T-helper 1 cell treated with Interleukin-12 subunit alpha and Interleukin-12 subunit beta and Interleukin-4 antibody, amounts not matched to agents 30 μg/mL and 1 μg/mL, for 36 hours (primary cell): ENCODE data around the gene LPCAT1.

Experiments used
- H3K27ac Mint-ChIP-seq: one replicate; pipeline ENCODE4 v1.8.0; 2021; ENCODE audit warnings: mild to moderate bottlenecking, mixed read lengths
- H3K27me3 Mint-ChIP-seq: one replicate; pipeline ENCODE4 v1.8.0; 2021; ENCODE audit warnings: low read depth, mixed read lengths
- H3K36me3 Mint-ChIP-seq: one replicate; pipeline ENCODE4 v1.8.0; 2021; ENCODE audit warnings: low read depth, mixed read lengths
- H3K4me1 Mint-ChIP-seq: one replicate; pipeline ENCODE4 v1.8.0; 2021; ENCODE audit warnings: low read depth, mixed read lengths
- H3K4me3 Mint-ChIP-seq: one replicate; pipeline ENCODE4 v1.8.0; 2021; ENCODE audit warnings: mild to moderate bottlenecking, moderate library complexity, mixed read lengths
- H3K9me3 Mint-ChIP-seq: one replicate; pipeline ENCODE4 v1.8.0; 2021; ENCODE audit warnings: mixed read lengths

LPCAT1 gene

DNA sequence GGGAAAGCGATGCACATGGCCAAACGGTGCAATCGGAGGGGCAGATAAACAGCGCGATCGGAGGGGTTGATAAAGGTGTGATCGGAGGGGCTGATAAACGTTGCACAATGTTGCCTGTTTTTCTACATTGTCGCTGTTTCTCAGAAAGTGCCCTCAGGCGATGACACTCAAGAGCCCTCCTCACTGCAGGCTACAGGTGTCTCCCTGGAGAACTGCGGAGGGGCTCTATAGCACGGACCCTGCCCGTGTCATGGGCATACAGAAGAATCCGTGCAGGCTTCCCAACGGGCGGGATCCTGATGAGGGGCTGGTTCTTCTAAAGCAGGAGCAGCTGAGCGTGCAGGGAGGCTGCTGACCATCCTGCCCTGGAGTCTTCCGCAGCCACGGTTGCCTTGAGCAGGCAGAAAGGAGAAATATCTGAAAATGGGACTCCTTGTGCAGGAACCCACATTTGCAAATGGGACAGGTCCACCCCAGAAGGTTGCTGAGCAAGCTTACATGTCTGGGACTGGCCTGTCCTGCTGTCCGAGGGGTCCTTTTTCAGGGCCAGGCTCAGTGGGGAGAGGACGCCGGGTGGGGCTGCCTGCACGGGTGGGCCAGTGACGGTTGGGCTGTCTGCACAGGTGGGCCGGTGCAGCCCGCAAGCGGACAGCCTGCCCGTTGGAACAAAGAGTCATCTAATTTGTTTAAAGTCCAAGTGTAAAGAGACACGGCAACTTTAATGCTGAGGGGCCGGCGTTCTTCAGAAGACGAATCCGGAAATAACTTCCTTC lies 25.1 kb upstream of the LPCAT1 start:
- Mint-ChIP-seq H3K27ac (no peak overlapping the region), H3K36me3 (no peaks in the 10 kb centered on the region), H3K4me1 (no peaks in the 10 kb centered on the region), H3K4me3 (no peak overlapping the region), H3K27me3 (no peaks in the 10 kb centered on the region), H3K9me3 (no peaks in the 10 kb centered on the region)

DNA sequence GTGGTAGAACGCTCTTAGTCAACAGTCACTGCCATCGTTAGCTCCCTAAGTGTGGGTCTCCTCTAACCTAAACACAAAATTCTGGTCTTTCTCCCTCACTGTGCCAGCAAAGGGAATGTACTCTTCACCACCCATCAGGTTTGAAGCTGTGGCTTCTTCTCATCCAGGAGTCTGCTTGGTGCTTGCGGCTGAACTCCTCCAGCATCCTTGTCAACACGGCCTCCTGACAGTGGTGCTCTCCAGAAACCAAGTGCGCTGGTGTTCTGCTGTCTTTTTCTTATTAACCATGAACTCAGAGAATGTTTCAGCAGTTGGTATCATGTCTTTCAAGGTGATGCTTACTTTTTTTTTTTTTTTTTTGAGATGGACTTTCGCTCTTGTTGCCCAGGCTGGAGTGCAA lies 23.9 kb upstream of the LPCAT1 start:
- Mint-ChIP-seq H3K4me3 (no peak overlapping the region), H3K27me3 (no peaks in the 10 kb centered on the region), H3K36me3 (no peaks in the 10 kb centered on the region), H3K9me3 (no peaks in the 10 kb centered on the region), H3K27ac (no peak overlapping the region), H3K4me1 (no peaks in the 10 kb centered on the region)

DNA sequence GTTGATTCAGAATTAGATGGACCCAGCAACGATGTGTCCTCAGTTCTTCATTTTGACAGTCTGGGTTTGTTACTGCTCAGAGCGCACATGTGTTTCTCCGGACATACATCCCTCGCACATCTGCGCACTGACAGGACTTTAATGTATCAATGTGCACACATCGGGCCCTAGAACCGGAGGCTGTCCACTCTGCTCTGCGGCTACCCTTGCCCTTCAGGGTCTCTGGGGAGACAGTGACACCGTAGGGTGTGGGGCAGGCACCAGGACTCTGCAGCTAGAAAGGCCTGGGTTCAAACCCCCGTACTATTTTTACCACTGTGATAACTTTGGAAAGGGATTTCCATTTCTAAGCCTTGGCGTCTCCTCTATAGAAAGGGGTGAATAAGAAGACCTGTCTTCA lies 23.5 kb upstream of the LPCAT1 start:
- Mint-ChIP-seq H3K9me3 (no peaks in the 10 kb centered on the region), H3K4me3 (no peak overlapping the region), H3K36me3 (no peaks in the 10 kb centered on the region), H3K27me3 (no peaks in the 10 kb centered on the region), H3K4me1 (no peaks in the 10 kb centered on the region), H3K27ac (no peak overlapping the region)

DNA sequence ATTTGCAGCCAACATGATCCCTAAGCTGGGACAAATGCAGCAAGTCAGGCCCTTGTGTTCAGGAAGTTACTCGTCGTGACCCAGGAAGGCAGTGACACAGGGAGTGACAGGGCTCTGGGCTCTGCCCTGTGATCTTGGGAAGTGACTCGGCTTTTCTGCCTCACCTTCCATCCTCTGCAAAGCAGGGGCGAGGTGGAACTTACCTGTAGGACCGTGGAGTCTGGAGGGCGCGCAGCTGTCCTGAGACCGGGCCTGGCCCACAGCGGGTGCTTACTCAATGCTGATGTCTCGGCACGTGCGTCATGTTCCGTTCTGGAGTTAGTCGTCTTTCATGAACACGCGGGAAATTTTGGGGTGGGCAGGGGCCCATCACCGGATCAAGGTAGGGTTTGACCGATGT lies 22.8 kb upstream of the LPCAT1 start:
- Mint-ChIP-seq H3K4me3 (no peak overlapping the region), H3K9me3 (no peaks in the 10 kb centered on the region), H3K27me3 (no peaks in the 10 kb centered on the region), H3K27ac (no peak overlapping the region), H3K4me1 (no peaks in the 10 kb centered on the region), H3K36me3 (no peaks in the 10 kb centered on the region)

DNA sequence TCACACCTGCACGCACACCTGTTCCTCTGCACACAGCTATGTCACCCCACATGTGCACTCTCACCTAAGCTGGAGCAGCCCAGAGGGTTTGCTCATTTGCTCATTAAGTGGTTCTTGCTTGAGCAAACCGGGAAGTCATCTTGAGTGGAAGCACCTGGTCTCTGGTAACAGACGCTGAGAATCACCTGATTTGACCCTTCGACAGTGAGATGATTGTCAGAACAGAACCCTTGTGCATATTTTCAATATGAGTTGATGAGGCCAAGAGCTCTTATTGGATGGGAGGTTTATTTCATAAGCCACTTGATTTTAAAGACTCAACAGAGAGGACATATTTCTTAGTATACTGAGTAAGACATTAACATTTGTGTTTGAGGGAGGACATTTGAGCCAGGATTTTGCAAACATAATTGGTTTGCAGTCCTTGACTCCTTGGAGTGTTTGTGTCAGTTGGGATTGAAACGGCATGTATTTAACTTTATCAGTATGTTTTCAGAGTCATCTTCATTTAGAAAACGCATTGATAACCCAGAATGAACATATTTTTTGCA lies 22.1 kb upstream of the LPCAT1 start:
- Mint-ChIP-seq H3K9me3 (no peaks in the 10 kb centered on the region), H3K4me3 (no peak overlapping the region), H3K27me3 (no peaks in the 10 kb centered on the region), H3K27ac (peak overlapping the region; percentile 22), H3K4me1 (no peaks in the 10 kb centered on the region), H3K36me3 (no peaks in the 10 kb centered on the region)

DNA sequence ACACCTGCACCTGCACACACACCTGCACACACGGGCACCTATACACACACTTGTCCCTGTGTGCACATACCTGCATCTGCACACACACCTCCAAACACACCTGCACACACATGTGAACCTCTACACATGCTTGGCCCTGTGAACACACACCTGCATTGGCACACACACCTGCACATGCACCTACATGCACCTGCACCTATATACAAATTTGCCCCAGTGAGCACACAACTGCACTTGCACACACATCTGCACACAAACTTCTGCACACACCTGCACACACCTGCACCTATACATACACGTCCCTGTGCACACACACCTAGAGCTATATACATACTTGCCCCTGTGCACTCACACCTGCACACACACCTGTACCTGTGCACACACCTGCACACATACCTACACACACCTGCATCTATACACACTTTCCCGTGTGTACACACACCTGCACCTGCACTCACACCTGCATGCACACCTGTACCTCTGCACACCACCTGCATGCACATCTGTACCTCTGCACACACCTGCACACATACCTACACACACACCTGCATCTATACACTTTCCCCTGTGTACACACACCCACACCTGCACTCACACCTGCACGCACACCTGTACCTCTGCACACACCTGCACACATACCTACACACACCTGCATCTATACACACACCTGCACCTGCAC lies 21.5 kb upstream of the LPCAT1 start:
- Mint-ChIP-seq H3K36me3 (no peaks in the 10 kb centered on the region), H3K4me3 (no peak overlapping the region), H3K27ac (peak overlapping the region; percentile 22)

DNA sequence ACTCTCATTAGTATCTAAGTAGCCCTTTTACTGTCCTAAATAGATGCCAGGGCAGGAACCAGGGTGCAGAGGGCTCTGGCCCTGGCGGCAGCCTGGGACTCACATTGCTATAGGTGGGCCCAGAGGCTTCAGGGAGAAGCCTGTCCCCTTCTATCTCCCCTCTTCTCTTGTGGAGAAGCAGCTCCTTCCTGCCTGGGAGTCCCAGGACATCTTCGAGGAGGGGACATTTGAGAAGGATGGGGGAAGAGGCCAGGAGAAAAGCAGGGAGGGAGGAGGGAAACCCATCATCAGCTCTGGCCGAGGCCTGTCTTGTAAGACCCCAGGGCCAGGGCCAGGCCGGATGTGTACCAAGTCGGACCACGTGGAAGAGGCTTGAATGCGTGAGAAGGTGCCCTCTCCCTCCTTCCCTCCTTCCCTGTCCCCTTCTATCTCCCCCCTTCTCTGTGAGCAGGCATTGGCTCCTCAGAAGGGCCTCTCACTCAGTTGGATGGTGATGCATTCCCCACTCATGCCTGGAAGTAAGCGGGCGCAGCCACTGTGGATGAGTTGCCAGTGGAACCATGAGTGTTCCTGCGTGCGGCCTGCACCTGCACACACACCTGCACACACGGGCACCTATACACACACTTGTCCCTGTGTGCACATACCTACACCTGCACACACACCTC lies 20.7 kb upstream of the LPCAT1 start:
- Mint-ChIP-seq H3K9me3 (no peaks in the 10 kb centered on the region), H3K4me3 (no peak overlapping the region), H3K4me1 (no peaks in the 10 kb centered on the region), H3K27me3 (no peaks in the 10 kb centered on the region), H3K27ac (no peak overlapping the region), H3K36me3 (no peaks in the 10 kb centered on the region)

More for the DNA sequence above, 21.5 kb upstream of the LPCAT1 start:
- H3K9me3 Mint-ChIP-seq, result no peaks in the 10 kb centered on the region
- H3K27me3 Mint-ChIP-seq, result no peaks in the 10 kb centered on the region
- H3K4me1 Mint-ChIP-seq, result no peaks in the 10 kb centered on the region

DNA sequence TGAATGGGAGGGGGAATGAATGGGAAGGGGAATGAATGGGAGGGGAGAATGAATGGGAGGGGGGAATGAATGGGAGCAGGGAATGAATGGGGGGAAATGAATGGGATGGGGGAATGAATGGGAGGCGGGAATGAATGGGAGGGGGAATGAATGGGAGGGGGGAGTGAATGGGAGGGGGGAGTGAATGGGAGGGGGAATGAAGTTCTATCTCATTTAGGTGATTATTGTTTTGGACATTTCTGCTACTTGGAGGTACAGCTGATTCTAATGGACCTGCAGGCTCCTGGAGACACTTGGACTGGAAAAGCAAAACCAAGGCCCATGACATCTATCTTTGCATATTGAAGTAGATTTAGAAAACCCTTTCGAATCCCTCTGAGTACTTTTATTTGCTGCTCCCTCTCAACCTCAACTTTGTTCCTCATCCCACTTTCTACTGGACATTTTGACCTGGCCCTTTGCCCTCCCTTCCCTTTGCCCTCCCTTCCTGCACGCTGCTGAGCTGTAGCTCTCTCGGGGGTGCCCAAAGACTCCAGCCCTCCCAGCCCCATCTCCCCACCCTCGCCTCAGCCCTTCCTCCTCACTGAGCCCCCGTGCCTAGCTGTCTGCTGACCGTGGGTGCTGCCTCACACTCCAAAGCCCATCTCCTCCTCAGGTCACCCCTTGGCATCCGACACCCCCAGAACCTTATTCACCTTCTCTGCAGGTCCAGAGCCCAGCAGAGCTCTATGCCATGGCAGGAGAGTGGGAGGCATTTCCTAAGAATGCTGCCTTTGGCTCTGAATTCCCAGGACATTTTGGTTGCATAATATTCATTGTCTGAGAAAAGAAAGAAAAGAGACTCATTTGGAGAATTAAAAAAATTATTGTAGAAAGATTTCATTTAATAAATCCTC lies 19.9 kb upstream of the LPCAT1 start:
- Mint-ChIP-seq H3K4me1 (no peaks in the 10 kb centered on the region), H3K27me3 (no peaks in the 10 kb centered on the region), H3K36me3 (no peaks in the 10 kb centered on the region), H3K4me3 (no peak overlapping the region), H3K27ac (no peak overlapping the region), H3K9me3 (peaks cover 4% of the 10 kb centered on the region)

DNA sequence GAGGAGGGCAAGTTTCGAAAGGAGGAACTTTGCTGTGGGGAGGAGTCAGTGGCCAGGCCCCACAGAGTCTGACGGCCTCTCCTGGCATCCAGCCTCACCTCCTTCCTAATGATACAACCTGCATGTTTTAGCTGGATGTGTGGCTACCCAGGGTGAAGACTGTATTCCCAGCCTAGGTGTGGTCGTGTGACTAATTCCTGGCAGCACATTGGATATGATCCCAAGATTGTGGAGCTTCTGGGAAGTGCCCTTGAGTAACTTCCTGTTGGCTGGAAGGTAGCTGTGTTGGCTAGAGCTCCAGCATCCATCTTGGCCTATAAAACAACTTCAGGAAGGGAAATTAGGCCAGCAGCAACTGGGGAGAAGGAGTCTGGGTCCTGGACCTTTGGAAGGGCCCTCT lies 19.0 kb upstream of the LPCAT1 start:
- no peak overlapping the region for H3K27ac Mint-ChIP-seq
- peaks cover 4% of the 10 kb centered on the region for H3K9me3 Mint-ChIP-seq
- H3K4me1 Mint-ChIP-seq, result no peaks in the 10 kb centered on the region
- H3K4me3 Mint-ChIP-seq, result no peak overlapping the region
- H3K36me3 Mint-ChIP-seq, result no peaks in the 10 kb centered on the region
- no peaks in the 10 kb centered on the region for H3K27me3 Mint-ChIP-seq

DNA sequence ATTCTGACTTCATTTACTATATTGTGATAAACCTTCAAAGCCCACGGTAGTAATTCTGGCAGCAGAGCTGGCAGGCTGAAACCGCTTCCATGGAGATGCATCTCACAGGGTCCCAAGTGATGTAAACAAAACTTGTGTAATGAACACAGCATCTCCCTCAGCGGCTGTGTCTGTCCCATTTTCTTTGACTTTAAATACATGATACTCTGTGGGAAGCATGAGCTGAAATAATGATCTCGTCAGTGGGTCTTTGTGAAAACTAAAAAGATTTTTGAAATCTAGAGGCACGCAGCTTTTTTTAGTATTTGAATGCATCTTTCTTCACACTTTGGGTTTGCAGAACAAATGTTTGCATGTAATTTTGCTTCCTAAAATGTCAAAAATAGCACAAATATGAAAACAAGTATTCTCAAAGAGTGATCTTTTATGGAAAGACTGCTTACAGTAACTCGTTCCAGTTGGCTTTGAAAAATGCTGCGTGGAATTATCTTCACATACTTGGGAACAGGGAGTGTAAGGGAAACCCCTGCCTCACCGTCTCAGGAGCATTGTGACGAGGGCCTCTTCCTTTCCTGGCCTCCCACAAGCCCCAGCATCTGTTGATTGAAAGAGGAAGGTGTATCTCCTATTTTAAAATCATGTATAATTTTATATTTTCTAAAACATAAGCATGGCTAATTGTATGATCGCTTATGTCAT lies 18.1 kb upstream of the LPCAT1 start:
- Mint-ChIP-seq H3K9me3 (peaks cover 4% of the 10 kb centered on the region), H3K27ac (no peak overlapping the region), H3K36me3 (no peaks in the 10 kb centered on the region), H3K4me1 (peaks cover 5% of the 10 kb centered on the region), H3K4me3 (no peak overlapping the region), H3K27me3 (no peaks in the 10 kb centered on the region)

DNA sequence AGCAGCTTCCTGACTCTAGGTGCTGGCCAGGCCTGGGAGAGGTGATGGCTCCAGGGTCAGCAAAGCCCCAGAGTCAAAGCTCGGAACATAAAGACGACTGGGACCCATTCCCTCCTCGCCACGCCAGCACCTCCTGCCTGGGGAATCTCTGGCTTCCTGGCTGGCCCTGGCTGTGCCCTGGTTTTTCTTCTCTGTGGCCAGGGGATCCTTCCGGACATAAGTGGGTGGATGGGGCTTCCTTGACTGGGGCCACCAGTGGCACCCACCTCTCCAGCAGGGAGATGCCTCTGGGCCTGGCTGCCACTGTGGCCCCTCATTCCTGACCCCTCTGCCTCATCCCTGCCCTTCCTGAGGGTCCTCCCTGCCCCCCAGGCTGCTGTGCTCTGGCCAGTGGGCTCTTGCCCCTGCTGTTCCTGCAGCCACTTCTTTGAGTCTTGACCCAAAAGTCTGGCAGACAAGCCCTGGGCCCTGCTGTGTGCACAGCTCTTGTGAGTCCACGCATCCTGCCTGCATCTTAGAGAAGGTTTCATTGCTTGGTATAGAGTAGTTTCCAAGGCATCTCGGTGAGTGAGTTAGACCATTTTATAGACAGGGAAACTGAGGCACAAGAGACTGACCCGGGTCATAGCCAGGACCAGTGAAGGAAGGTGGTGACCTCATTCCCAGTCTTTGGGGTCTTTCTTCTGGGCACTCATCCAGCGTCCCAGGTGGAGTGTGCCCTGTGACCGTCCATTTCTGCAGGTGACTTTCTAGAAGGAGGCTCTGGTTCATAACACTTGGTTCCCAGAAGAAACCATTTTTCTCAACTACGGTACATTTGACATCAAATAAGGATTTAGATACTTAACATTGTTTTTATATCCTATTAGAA lies 17.3 kb upstream of the LPCAT1 start:
- H3K36me3 Mint-ChIP-seq, result no peaks in the 10 kb centered on the region
- H3K4me1 Mint-ChIP-seq, result peaks cover 13% of the 10 kb centered on the region
- peaks cover 3% of the 10 kb centered on the region for H3K27me3 Mint-ChIP-seq
- H3K27ac Mint-ChIP-seq, result no peak overlapping the region
- H3K9me3 Mint-ChIP-seq, result peaks cover 4% of the 10 kb centered on the region
- no peak overlapping the region for H3K4me3 Mint-ChIP-seq

DNA sequence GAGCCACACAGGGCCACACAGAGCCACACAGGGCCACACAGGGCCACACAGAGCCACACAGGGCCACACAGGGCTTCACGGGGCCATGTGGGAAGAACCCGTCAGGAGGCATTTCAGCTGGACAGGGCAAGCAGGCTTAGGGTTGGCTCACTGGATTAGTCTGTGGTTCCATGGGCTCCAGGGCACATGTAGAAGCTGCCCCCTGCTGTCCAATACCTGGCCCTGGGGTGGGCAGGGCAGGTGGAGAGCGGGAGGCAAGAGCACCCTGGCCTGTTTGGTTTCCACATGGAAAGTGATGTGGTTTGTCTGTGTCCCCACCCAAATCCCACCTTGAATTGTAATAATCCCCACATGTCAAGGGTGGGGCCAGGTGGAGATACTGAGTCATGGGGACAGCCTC lies 16.4 kb upstream of the LPCAT1 start:
- peaks cover 19% of the 10 kb centered on the region for H3K4me1 Mint-ChIP-seq
- H3K27me3 Mint-ChIP-seq, result peaks cover 9% of the 10 kb centered on the region
- H3K9me3 Mint-ChIP-seq, result peaks cover 4% of the 10 kb centered on the region
- H3K27ac Mint-ChIP-seq, result no peak overlapping the region
- no peak overlapping the region for H3K4me3 Mint-ChIP-seq
- no peaks in the 10 kb centered on the region for H3K36me3 Mint-ChIP-seq
